ENCODE measurements around the gene PAX8.

PAX8 gene

DNA sequence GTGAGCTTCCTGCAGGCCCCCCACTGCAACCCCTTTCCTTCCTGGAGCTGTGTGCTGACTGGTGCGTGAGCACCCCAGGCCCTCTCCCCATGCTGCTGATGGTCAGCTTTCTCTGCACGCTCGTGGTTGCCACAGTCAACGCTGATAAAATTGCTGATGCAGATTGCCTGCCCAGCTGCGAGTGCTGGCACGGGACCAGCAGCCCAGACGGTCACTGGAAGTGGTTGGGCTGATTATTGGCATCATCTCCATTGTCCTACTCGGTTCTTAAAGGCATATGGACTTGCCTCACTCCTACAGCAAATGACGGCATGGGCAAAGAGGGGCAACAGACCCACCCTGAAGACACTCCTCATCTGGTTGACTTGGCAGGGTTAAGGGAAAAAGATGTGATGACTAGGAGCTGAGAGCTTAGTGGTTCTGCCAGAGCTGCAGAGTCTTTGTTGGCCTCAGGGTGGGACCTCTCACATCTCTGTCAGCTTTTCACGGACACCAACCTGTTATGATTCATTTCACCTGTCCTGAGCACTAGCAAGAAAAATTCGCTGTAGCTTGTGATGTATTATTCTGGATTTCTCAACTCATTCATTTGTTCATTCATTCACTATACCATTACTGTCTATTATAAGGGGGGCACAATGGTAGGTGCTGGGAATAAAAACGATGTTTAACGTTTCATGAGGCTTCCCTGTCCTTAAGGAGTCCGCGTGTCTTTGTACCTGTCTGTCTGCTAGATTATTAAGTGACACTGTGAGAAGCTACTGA lies 38.4 kb downstream of the PAX8 start:
- Histone ChIP-seq H3K27ac (ENCODE audit: low read depth, low read length) (no peak overlapping the region), H3K36me3 (ENCODE audit: control insufficient read depth, low read length) (no peaks in the 10 kb centered on the region), H3F3A (ENCODE audit: control insufficient read depth, insufficient read depth) (no peaks in the 10 kb centered on the region), H3K27me3 (ENCODE audit: control insufficient read depth, low read length) (peaks cover 2% of the 10 kb centered on the region; the same call in 1 of the 2 replicates), H3K9me2 (replicated peaks; ENCODE audit: control insufficient read depth, low read length) (no peaks in the 10 kb centered on the region), H3K4me1 (ENCODE audit: control insufficient read depth, low read length) (no peaks in the 10 kb centered on the region), H3K4me3 (ENCODE audit: low read length) (no peak overlapping the region), H3K9me3 (ENCODE audit: control insufficient read depth, insufficient read depth, low read length) (no peaks in the 10 kb centered on the region), H4K20me1 (ENCODE audit: control insufficient read depth, insufficient read depth, low read depth, low read length) (no peaks in the 10 kb centered on the region), H3K79me2 (ENCODE audit: control insufficient read depth, low read length) (no peaks in the 10 kb centered on the region), H3K4me2 (ENCODE audit: low read length) (no peak overlapping the region)
- TF ChIP-seq, protein P1, sequence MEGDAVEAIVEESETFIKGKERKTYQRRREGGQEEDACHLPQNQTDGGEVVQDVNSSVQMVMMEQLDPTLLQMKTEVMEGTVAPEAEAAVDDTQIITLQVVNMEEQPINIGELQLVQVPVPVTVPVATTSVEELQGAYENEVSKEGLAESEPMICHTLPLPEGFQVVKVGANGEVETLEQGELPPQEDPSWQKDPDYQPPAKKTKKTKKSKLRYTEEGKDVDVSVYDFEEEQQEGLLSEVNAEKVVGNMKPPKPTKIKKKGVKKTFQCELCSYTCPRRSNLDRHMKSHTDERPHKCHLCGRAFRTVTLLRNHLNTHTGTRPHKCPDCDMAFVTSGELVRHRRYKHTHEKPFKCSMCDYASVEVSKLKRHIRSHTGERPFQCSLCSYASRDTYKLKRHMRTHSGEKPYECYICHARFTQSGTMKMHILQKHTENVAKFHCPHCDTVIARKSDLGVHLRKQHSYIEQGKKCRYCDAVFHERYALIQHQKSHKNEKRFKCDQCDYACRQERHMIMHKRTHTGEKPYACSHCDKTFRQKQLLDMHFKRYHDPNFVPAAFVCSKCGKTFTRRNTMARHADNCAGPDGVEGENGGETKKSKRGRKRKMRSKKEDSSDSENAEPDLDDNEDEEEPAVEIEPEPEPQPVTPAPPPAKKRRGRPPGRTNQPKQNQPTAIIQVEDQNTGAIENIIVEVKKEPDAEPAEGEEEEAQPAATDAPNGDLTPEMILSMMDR (IDR thresholded peaks at IDR 0.05; ENCODE audit: low read depth, low read length, poor library complexity, severe bottlenecking): no peak
- TF ChIP-seq EZH2phosphoT487 (IDR thresholded peaks at IDR 0.05; ENCODE audit: borderline replicate concordance, low read length): no peak

DNA sequence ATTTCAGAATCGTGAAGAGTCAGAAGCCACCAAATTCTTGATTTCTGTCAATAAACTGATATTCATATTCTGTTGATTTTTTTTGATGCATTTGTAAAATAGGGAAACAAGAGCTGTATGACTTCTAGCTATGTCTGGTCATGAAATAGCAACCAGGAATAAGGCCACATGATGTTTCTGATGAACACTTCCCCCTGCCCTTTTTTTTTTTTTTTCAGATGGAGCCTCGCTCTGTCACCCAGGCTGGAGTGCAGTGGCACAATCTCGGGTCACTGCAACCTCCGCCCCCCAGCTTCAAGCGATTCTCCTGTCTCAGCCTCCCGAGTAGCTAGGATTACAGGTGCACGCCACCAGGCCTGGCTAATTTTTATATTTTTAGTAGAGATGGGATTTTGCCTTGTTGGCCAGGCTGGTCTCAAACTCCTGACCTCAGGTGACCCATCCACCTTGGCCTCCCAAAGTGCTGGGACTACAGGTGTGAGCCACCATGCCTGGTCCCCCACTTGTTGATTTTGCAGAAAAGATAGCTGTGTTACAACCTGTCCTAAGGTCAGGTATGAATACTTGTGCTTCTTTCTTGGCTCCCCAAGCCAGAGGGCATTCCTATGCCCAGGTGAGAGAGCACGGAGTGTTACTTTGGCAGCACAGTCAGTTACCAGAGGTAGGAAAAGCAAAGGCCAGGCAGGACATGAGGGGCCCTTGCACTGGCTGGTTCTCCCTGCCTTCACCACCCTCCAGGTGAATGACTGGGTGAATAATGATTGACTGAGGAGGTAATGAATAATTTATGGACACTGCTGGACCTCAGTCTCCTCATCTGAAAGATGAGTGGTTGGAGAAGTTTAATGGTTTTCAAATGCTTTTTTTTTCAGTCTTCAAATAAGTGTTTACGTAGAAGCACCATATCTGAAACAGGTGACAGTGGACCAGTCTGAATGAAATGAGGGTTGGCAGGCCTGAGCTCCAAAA lies 39.6 kb downstream of the PAX8 start:
- H3K27ac ChIP-seq (ENCODE audit: low read depth, low read length): no peak overlapping the region
- H3K9me2 ChIP-seq (replicated peaks; ENCODE audit: control insufficient read depth, low read length): no peaks in the 10 kb centered on the region
- H3K4me1 ChIP-seq (ENCODE audit: control insufficient read depth, low read length): no peaks in the 10 kb centered on the region
- H3K9me3 ChIP-seq (ENCODE audit: control insufficient read depth, insufficient read depth, low read length): no peaks in the 10 kb centered on the region
- peaks cover 2% of the 10 kb centered on the region; the same call in 1 of the 2 replicates for H3K27me3 ChIP-seq (ENCODE audit: control insufficient read depth, low read length)
- TF ChIP-seq EZH2phosphoT487 (IDR thresholded peaks at IDR 0.05; ENCODE audit: borderline replicate concordance, low read length): no peak
- TF ChIP-seq, protein P1 (IDR thresholded peaks at IDR 0.05; ENCODE audit: low read depth, low read length, poor library complexity, severe bottlenecking): no peak
- no peaks in the 10 kb centered on the region for H4K20me1 ChIP-seq (ENCODE audit: control insufficient read depth, insufficient read depth, low read depth, low read length)
- no peak overlapping the region for H3K4me2 ChIP-seq (ENCODE audit: low read length)
- H3K36me3 ChIP-seq (ENCODE audit: control insufficient read depth, low read length): no peaks in the 10 kb centered on the region
- no peaks in the 10 kb centered on the region for H3F3A ChIP-seq (ENCODE audit: control insufficient read depth, insufficient read depth)
- H3K4me3 ChIP-seq (ENCODE audit: low read length): no peak overlapping the region
- H3K79me2 ChIP-seq (ENCODE audit: control insufficient read depth, low read length): no peaks in the 10 kb centered on the region

DNA sequence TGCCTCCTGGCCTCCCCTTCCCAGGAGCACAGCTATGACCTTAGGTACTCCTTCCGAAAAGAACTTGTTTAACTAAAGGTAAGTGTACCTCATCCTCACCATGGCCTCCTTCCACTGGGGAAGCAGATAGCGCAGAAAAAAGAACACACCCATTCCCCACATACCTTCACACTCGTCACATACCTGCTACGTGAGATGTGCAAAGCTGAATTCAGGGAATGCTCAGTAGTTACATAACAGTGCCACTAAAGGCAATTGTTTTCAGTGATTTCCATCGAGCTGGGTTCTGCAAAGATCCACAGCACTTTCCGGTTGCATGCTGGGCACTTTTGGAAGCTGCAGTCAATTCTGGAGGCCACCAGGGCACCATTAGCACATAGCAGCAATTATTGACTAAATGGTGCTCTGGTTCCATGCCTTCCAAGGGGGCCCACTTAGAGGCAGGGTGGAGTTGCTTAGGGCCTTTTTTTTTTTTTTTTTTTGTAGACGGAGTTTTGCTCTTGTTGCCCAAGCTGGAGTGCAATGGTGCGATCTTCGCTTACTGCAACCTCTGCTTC lies 41.0 kb downstream of the PAX8 start:
- TF ChIP-seq, protein P1 (IDR thresholded peaks at IDR 0.05; ENCODE audit: low read depth, low read length, poor library complexity, severe bottlenecking): no peak
- no peak for TF ChIP-seq EZH2phosphoT487 (IDR thresholded peaks at IDR 0.05; ENCODE audit: borderline replicate concordance, low read length)
- no peak overlapping the region for H3K27ac ChIP-seq (ENCODE audit: low read depth, low read length)
- H3F3A ChIP-seq (ENCODE audit: control insufficient read depth, insufficient read depth): no peaks in the 10 kb centered on the region
- H3K27me3 ChIP-seq (ENCODE audit: control insufficient read depth, low read length): peaks cover 2% of the 10 kb centered on the region; the same call in 1 of the 2 replicates
- no peak overlapping the region for H3K4me2 ChIP-seq (ENCODE audit: low read length)
- no peak overlapping the region for H3K4me3 ChIP-seq (ENCODE audit: low read length)
- no peaks in the 10 kb centered on the region for H3K9me3 ChIP-seq (ENCODE audit: control insufficient read depth, insufficient read depth, low read length)
- no peaks in the 10 kb centered on the region for H3K36me3 ChIP-seq (ENCODE audit: control insufficient read depth, low read length)
- H3K9me2 ChIP-seq (replicated peaks; ENCODE audit: control insufficient read depth, low read length): no peaks in the 10 kb centered on the region
- no peaks in the 10 kb centered on the region for H4K20me1 ChIP-seq (ENCODE audit: control insufficient read depth, insufficient read depth, low read depth, low read length)
- no peaks in the 10 kb centered on the region for H3K4me1 ChIP-seq (ENCODE audit: control insufficient read depth, low read length)
- H3K79me2 ChIP-seq (ENCODE audit: control insufficient read depth, low read length): no peaks in the 10 kb centered on the region
